Loucy (cell line): ENCODE measurements around the gene ADGRG2.

Experiments
- EZH2phosphoT487 ChIP-seq: fragments of 200-600 bp; IDR thresholded peaks from 2 replicates; pipeline ENCODE4 v1.6.1; 2018; ENCODE audit warnings: antibody characterized with exemption, mild to moderate bottlenecking, moderate library complexity, borderline replicate concordance
- TF ChIP-seq, protein P1 (sequence below): fragments of 200-600 bp; sonication (generic); conservative IDR thresholded peaks from 2 replicates; pipeline ENCODE4 v1.5.1; 2014; ENCODE audit warnings: mild to moderate bottlenecking, antibody characterized with exemption, low read length

DNA sequence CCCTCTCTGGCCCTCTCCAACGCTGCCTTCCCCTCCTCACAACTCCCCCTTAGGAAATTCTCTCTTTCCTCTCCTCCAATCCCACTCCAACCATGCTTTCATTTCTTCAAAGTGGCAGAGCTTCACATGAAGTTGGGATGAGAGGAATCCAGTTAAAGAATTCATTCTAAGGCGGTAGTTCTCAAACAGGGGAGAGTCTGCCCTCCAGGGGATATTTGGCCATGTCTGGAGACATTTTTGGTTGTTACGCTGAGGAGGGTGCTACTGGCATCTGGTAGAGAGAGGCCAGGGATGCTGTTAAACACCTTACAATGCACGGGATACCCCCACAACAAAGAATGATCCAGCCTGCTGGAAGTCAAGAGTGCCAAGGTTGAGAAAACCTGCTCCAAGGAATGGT lies 97.9 kb downstream of the ADGRG2 start:
- TF ChIP-seq, protein P1, sequence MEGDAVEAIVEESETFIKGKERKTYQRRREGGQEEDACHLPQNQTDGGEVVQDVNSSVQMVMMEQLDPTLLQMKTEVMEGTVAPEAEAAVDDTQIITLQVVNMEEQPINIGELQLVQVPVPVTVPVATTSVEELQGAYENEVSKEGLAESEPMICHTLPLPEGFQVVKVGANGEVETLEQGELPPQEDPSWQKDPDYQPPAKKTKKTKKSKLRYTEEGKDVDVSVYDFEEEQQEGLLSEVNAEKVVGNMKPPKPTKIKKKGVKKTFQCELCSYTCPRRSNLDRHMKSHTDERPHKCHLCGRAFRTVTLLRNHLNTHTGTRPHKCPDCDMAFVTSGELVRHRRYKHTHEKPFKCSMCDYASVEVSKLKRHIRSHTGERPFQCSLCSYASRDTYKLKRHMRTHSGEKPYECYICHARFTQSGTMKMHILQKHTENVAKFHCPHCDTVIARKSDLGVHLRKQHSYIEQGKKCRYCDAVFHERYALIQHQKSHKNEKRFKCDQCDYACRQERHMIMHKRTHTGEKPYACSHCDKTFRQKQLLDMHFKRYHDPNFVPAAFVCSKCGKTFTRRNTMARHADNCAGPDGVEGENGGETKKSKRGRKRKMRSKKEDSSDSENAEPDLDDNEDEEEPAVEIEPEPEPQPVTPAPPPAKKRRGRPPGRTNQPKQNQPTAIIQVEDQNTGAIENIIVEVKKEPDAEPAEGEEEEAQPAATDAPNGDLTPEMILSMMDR: no peak
- TF ChIP-seq EZH2phosphoT487: no peak
